OCI-LY7 (cell line): ENCODE measurements around the gene EPHB1.

Source experiments
- EZH2phosphoT487 ChIP-seq: fragments of 200-600 bp; sonication (generic); IDR thresholded peaks from 2 replicates; pipeline ENCODE4 v1.6.1; 2018; ENCODE audit warnings: low read depth, borderline replicate concordance, mild to moderate bottlenecking, mixed run types, antibody characterized with exemption, low read length, moderate library complexity, mixed read lengths
- TF ChIP-seq, protein P1 (sequence below): fragments of 200-600 bp; sonication (generic); conservative IDR thresholded peaks from 2 replicates; pipeline ENCODE4 v1.5.1; 2014; ENCODE audit warnings: mild to moderate bottlenecking, antibody characterized with exemption, low read length, moderate library complexity, mixed read lengths

DNA sequence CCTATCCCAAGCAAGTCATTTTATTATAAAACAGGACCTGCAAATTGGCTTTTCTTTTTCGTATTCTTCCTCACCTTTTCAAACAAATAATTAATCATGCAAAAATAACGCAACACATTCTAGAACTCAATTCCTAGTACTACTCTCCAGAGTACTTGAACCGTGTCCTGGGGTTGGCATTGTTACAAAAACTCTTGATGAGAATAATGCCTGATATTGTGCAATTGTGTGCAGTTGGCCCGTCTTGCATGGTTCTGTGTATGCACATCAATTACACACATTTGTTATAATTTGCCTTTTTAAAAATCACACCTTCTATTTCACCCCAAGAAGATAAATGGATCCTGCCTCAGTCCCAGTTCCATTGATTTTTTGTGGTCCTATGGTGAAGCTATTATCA lies 205.4 kb downstream of the EPHB1 start:
- TF ChIP-seq, protein P1, sequence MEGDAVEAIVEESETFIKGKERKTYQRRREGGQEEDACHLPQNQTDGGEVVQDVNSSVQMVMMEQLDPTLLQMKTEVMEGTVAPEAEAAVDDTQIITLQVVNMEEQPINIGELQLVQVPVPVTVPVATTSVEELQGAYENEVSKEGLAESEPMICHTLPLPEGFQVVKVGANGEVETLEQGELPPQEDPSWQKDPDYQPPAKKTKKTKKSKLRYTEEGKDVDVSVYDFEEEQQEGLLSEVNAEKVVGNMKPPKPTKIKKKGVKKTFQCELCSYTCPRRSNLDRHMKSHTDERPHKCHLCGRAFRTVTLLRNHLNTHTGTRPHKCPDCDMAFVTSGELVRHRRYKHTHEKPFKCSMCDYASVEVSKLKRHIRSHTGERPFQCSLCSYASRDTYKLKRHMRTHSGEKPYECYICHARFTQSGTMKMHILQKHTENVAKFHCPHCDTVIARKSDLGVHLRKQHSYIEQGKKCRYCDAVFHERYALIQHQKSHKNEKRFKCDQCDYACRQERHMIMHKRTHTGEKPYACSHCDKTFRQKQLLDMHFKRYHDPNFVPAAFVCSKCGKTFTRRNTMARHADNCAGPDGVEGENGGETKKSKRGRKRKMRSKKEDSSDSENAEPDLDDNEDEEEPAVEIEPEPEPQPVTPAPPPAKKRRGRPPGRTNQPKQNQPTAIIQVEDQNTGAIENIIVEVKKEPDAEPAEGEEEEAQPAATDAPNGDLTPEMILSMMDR, result no peak
- no peak for TF ChIP-seq EZH2phosphoT487
